GM12878 (cell line): Measurements from ENCODE around the gene ST6GALNAC3. TPM values are rescaled to one million over a fixed set of nuclear protein-coding genes. Genes with fewer than 3 reads are reported as not detected.

Experiments
- ATAC-seq: fragments of 200-7000 bp; cut with Tn5 transposase; 3 replicates; pipeline ENCODE4 v1.9.1; 2020; ENCODE audit warnings: mild to moderate bottlenecking, moderate library complexity
- BruUV-seq: library from RNA; stranded (reverse); fragments of 400-500 nt; replicated peaks from 2 replicates; lab custom pipeline; 2021; lab: Mats Ljungman, UMichigan
- CTCF ChIA-PET: fragments of 300-600 bp; sonication (Branson Sonifier 250); formaldehyde crosslinking; extraction: SDS; loops from one replicate; lab custom pipeline; 2021; ENCODE audit warnings: inconsistent platforms; lab: Yijun Ruan, JAX
- POLR2A ChIA-PET: fragments of 350-600 bp; formaldehyde crosslinking; extraction: SDS; loops from one replicate; lab custom pipeline; 2021; ENCODE audit warnings: inconsistent platforms; lab: Charles Lee
- RAD21 ChIA-PET: fragments of 300-600 bp; sonication (Branson Sonifier 250); formaldehyde crosslinking; loops from one replicate; lab custom pipeline; 2023; ENCODE audit warnings: antibody characterized with exemption; ENCODE audit not compliant: unreplicated experiment; lab: Charles Lee
- SMC1A ChIA-PET: fragments of 300-600 bp; sonication (Branson Sonifier 250); formaldehyde crosslinking; loops from one replicate; lab custom pipeline; 2023; ENCODE audit not compliant: unreplicated experiment, uncharacterized antibody; lab: Charles Lee
- DNase-seq: peaks from one replicate; pipeline ENCODE4 v3.0.0-alpha.2; 2011; ENCODE audit warnings: low read depth, low spot score
- FAIRE-seq: peaks from 3 replicates; lab custom pipeline; 2011; peaks lifted over from hg19 to GRCh38; lab: Jason Lieb, UNC
- H2AFZ ChIP-seq: 2 replicates; pipeline ENCODE4 v1.6.0; 2011; ENCODE audit warnings: low read depth, low read length, control low read depth; ENCODE audit not compliant: control insufficient read depth
- H3K27ac ChIP-seq: 2 replicates; pipeline ENCODE4 v1.5.1; 2011; ENCODE audit warnings: control low read depth; ENCODE audit not compliant: control insufficient read depth, insufficient read depth
- H3K27me3 ChIP-seq, 2 experiments: replicated peaks in 1 of 2; 2 replicates each; pipeline versions ENCODE4 v1.6.0 to v1.6.1; 2011; ENCODE audit warnings: low read length in 1 of 2; ENCODE audit not compliant: control insufficient read depth in 2 of 2, insufficient read depth in 2 of 2
- H3K36me3 ChIP-seq, 2 experiments: 2 replicates each; pipeline ENCODE4 v1.5.1; 2011; ENCODE audit warnings: low read length in 1 of 2; ENCODE audit not compliant: control insufficient read depth in 2 of 2, insufficient read depth in 2 of 2
- H3K4me1 ChIP-seq: 2 replicates; pipeline ENCODE4 v1.6.1; 2011; ENCODE audit warnings: mild to moderate bottlenecking, low read length, moderate library complexity, mixed read lengths; ENCODE audit not compliant: control insufficient read depth, insufficient read depth
- H3K4me2 ChIP-seq: 2 replicates; pipeline ENCODE4 v1.6.0; 2011; ENCODE audit warnings: control low read depth; ENCODE audit not compliant: control insufficient read depth, insufficient read depth
- H3K4me3 ChIP-seq: fragments of 200-600 bp; sonication (generic); 2 replicates; pipeline ENCODE4 v1.5.1; 2016
- H3K79me2 ChIP-seq: 2 replicates; pipeline ENCODE4 v1.6.0; 2011; ENCODE audit warnings: low read length; ENCODE audit not compliant: control insufficient read depth, insufficient read depth
- H3K9ac ChIP-seq: 2 replicates; pipeline ENCODE4 v1.8.0; 2011; ENCODE audit warnings: low read length, control low read depth, mixed read lengths; ENCODE audit not compliant: control insufficient read depth, insufficient read depth
- H3K9me3 ChIP-seq: replicated peaks from 3 replicates; pipeline ENCODE4 v1.5.1; 2011; ENCODE audit warnings: mild to moderate bottlenecking, low read length; ENCODE audit not compliant: control insufficient read depth, insufficient read depth
- H4K20me1 ChIP-seq: 2 replicates; pipeline ENCODE4 v1.6.0; 2011; ENCODE audit not compliant: control insufficient read depth, insufficient read depth
- E4F1 ChIP-seq: fragments of 450-650 bp; IDR thresholded peaks from 2 replicates; pipeline ENCODE4 v1.6.1; 2018; ENCODE audit warnings: borderline replicate concordance, mild to moderate bottlenecking; ENCODE audit not compliant: partially characterized antibody
- ESRRA ChIP-seq: IDR thresholded peaks from 2 replicates; pipeline ENCODE4 v1.6.1; 2012; ENCODE audit warnings: mild to moderate bottlenecking, low read length, improper control_type of control experiment
- IKZF1 ChIP-seq: fragments of 450-650 bp; conservative IDR thresholded peaks from 2 replicates; pipeline ENCODE4 v1.6.1; 2017; ENCODE audit warnings: antibody characterized with exemption, mild to moderate bottlenecking
- MTA3 ChIP-seq: IDR thresholded peaks from 2 replicates; pipeline ENCODE4 v1.6.1; 2012; ENCODE audit warnings: low read length, inconsistent platforms, borderline replicate concordance
- NFYA ChIP-seq: IDR thresholded peaks from 2 replicates; pipeline ENCODE4 v1.6.1; 2011; ENCODE audit warnings: low read depth, mild to moderate bottlenecking, low read length, improper control_type of control experiment, borderline replicate concordance
- NFYB ChIP-seq: IDR thresholded peaks from 2 replicates; pipeline ENCODE4 v1.6.1; 2011; ENCODE audit warnings: low read depth, mild to moderate bottlenecking, low read length, improper control_type of control experiment, moderate library complexity; ENCODE audit not compliant: insufficient read depth
- POLR2AphosphoS2 ChIP-seq: IDR thresholded peaks from 2 replicates; pipeline ENCODE4 v1.6.1; 2011; ENCODE audit warnings: low read depth, mild to moderate bottlenecking, low read length, improper control_type of control experiment, moderate library complexity
- SKIL ChIP-seq: fragments of 450-650 bp; IDR thresholded peaks from 2 replicates; pipeline ENCODE4 v1.6.1; 2017; ENCODE audit warnings: mild to moderate bottlenecking, low read depth, inconsistent platforms; ENCODE audit not compliant: poor library complexity, severe bottlenecking
- SP1 ChIP-seq: IDR thresholded peaks from one replicate; pipeline ENCODE4 v1.6.1; 2011; ENCODE audit warnings: low read depth, low read length
- STAT3 ChIP-seq: IDR thresholded peaks from 2 replicates; pipeline ENCODE4 v1.6.1; 2011; ENCODE audit warnings: low read depth, low read length, improper control_type of control experiment
- TARDBP ChIP-seq: IDR thresholded peaks from 2 replicates; pipeline ENCODE4 v1.6.1; 2016; ENCODE audit warnings: borderline replicate concordance
- ZSCAN29 ChIP-seq: fragments of 450-650 bp; IDR thresholded peaks from 2 replicates; pipeline ENCODE4 v1.6.1; 2017; ENCODE audit warnings: mild to moderate bottlenecking, moderate library complexity
- WGBS: methylation state at CpG from one replicate; pipeline ENCODE4 v1.1.6; 2016; ENCODE audit warnings: low lambda C conversion rate; ENCODE audit not compliant: insufficient replicate concordance, insufficient coverage; ENCODE audit errors: missing lambda C conversion rate; 5-methylcytosine and 5-hydroxymethylcytosine counted together
- in situ Hi-C: fragments of 300-500 bp; cut with MboI; formaldehyde crosslinking; loops from 9 replicates; pipeline ENCODE4 v1.14.3; 2018; ENCODE audit warnings: mixed read lengths
- intact Hi-C: fragments of 100-400 bp; cut with micrococcal nuclease; formaldehyde crosslinking; loops from one replicate; pipeline ENCODE4 v1.14.2; 2022; ENCODE audit not compliant: unreplicated experiment
- polyA plus RNA-seq, 11 experiments: library from polyadenylated mRNA; depleted of rRNA in 4 of 11; unstranded in 6 of 11; stranded (reverse) in 5 of 11; fragments of >200 nt; fragmentation: Nextera tagmentation in 4 of 11; fragmentation: Illumina TruSeq in 1 of 11; extraction: Ambion mirVana in 4 of 11; extraction: Trizol in 1 of 11; gene quantifications; 1 replicate in 1 of 11; 2 replicates in 10 of 11; pipeline versions ENCODE4 v1.2.1 to v1.2.3, GENCODE V29; 2011 to 2016; ENCODE audit warnings: inconsistent platforms in 2 of 11, missing spikeins in 2 of 11, low read depth in 1 of 11
- total RNA-seq, 4 experiments: library from RNA; depleted of rRNA in 3 of 4; stranded (reverse); fragments of >200 nt in 3 of 4; fragmentation: Illumina TruSeq in 1 of 4; extraction: Trizol in 1 of 4; gene quantifications; 2 replicates each; pipeline versions ENCODE4 v1.2.1 to v1.2.3, GENCODE V29; 2013 to 2021

ST6GALNAC3 gene
- total and polyA plus RNA-seq, 10 of the 15 experiments (the other 5 are each of a cell fraction or from before 2014, with no cell fraction given): 0.04 to 0.68 (median 0.18) TPM; not detected in 3

- no peak overlapping the region for H3K4me3 ChIP-seq
- no peak overlapping the region for H3K4me2 ChIP-seq
- no peak for ATAC-seq
- intact Hi-C loops (no loop called here), in situ Hi-C loops (no loop called here)
- no peak for FAIRE-seq
- H3K79me2 ChIP-seq: no peaks in the 10 kb centered on the region
- H3K4me1 ChIP-seq: no peaks in the 10 kb centered on the region
- CTCF ChIA-PET: no interaction called here
- H3K9ac ChIP-seq: no peak overlapping the region
- POLR2A ChIA-PET: no interaction called here
- no peak for TF ChIP-seq SKIL
- no peak for TF ChIP-seq MTA3
- TF ChIP-seq POLR2AphosphoS2: no peak
- no peak for TF ChIP-seq SP1
- TF ChIP-seq E4F1: no peak
- no peak for TF ChIP-seq NFYB
- TF ChIP-seq TARDBP: no peak
- no peak for TF ChIP-seq IKZF1
- no peak for TF ChIP-seq ZSCAN29
- TF ChIP-seq STAT3: no peak
- TF ChIP-seq NFYA: no peak
- TF ChIP-seq ESRRA: no peak
- no peak overlapping the region for H3K27ac ChIP-seq
- H3K9me3 ChIP-seq: no peaks in the 10 kb centered on the region
- H3K27me3 ChIP-seq: no peaks in the 10 kb centered on the region
- no peaks in the 10 kb centered on the region for H3K36me3 ChIP-seq
- no TSS peak for BruUV-seq
- RAD21 ChIA-PET: no interaction called here
- no peak for DNase-seq
- H2AFZ ChIP-seq: no peak overlapping the region
- SMC1A ChIA-PET: interaction anchor here (1.0 kb wide), 1 partner anchor 8 kb away, joined by 3 read pairs; no protein-coding TSS in a partner anchor
- H4K20me1 ChIP-seq: no peaks in the 10 kb centered on the region
- 34% methylated on average over 5 of the region's 5 CpGs for WGBS
These were observed 553.0 kb downstream of the ST6GALNAC3 start for GRCh38 chr1:76627498-76627897.
